Sigmoid colon (tissue), 7 donors: ENCODE measurements around the gene TNFRSF9. TPM values are rescaled to one million over a fixed set of nuclear protein-coding genes. Genes with fewer than 3 reads are reported as not detected.

Experiments used
- DNase-seq: peaks from one replicate; pipeline ENCODE4 v3.0.0-alpha.2; 2019
- H3K27ac ChIP-seq, 4 donors: fragments of 200-600 bp; sonication (generic); one replicate each; pipeline ENCODE4 v1.5.1; 2016 to 2019; ENCODE audit warnings: mild to moderate bottlenecking in 1 of 4
- H3K27me3 ChIP-seq, 3 donors: fragments of 200-600 bp; sonication (generic); one replicate each; pipeline ENCODE4 v1.5.1; 2019; ENCODE audit warnings: mild to moderate bottlenecking in 1 of 3
- H3K36me3 ChIP-seq, 4 donors: fragments of 200-600 bp; sonication (generic); one replicate each; pipeline ENCODE4 v1.5.1; 2016 to 2019
- H3K4me1 ChIP-seq, 4 donors: fragments of 200-600 bp; sonication (generic); one replicate each; pipeline ENCODE4 v1.5.1; 2017 to 2019
- H3K4me3 ChIP-seq, 4 donors: fragments of 200-600 bp; sonication (generic); one replicate each; pipeline ENCODE4 v1.5.1; 2017 to 2019; ENCODE audit warnings: mild to moderate bottlenecking in 2 of 4, moderate library complexity in 1 of 4
- H3K9me3 ChIP-seq, 4 donors: fragments of 200-600 bp in 3 of 4; sonication (generic) in 3 of 4; one replicate each; pipeline versions ENCODE4 v1.5.1 to v1.6.1; 2013 to 2019
- EP300 ChIP-seq, 4 donors: sonication (generic); formaldehyde crosslinking; IDR thresholded peaks; one replicate each; pipeline ENCODE4 v1.6.1; 2017; ENCODE audit warnings: antibody characterized with exemption in 4 of 4
- POLR2A ChIP-seq, 2 donors: fragments of 450-650 bp; IDR thresholded peaks; one replicate each; pipeline ENCODE4 v1.6.1; 2016; ENCODE audit warnings: antibody characterized with exemption in 2 of 2, mild to moderate bottlenecking in 2 of 2, moderate library complexity in 2 of 2
- POLR2AphosphoS5 ChIP-seq, 4 donors: sonication (generic); formaldehyde crosslinking; IDR thresholded peaks; one replicate each; pipeline ENCODE4 v1.6.1; 2017; ENCODE audit warnings: antibody characterized with exemption in 4 of 4
- WGBS, 2 donors: extraction: QIAGEN DNeasy Blood & Tissue Kit; methylation state at CpG; one replicate each; pipeline ENCODE4 v1.1.7; 2013; 5-methylcytosine and 5-hydroxymethylcytosine counted together
- intact Hi-C: fragments of 100-400 bp; cut with DNase I; formaldehyde crosslinking; loops from one replicate; pipeline ENCODE4 v1.15.1; 2023
- polyA plus RNA-seq, 3 donors: library from polyadenylated mRNA; stranded (reverse); fragments of 200-250 nt; gene quantifications; one replicate each; pipeline ENCODE4 v1.2.3, GENCODE V29; 2013
- total RNA-seq, 4 donors: library from RNA; depleted of rRNA; stranded (reverse); fragments of >200 nt; gene quantifications; one replicate each; pipeline ENCODE4 v1.1.0, GENCODE V29; 2016
- TF ChIP-seq, protein P1 (sequence below), 4 experiments: fragments of 450-650 bp in 3 of 4; fragments of 200-600 bp in 1 of 4; IDR thresholded peaks; one replicate each; pipeline ENCODE4 v1.5.1; 2016 to 2019; ENCODE audit warnings: antibody characterized with exemption in 4 of 4, mild to moderate bottlenecking in 3 of 4, moderate library complexity in 2 of 4
- donor health status: healthy with polysubstance abuse.
- donor health status: Bipolar disorder and iron deficiency.
- donor health status: healthy.

The TNFRSF9 gene
- total and polyA plus RNA-seq, 7 donors = 1.2 to 1.7 TPM; not detected in 5

DNA sequence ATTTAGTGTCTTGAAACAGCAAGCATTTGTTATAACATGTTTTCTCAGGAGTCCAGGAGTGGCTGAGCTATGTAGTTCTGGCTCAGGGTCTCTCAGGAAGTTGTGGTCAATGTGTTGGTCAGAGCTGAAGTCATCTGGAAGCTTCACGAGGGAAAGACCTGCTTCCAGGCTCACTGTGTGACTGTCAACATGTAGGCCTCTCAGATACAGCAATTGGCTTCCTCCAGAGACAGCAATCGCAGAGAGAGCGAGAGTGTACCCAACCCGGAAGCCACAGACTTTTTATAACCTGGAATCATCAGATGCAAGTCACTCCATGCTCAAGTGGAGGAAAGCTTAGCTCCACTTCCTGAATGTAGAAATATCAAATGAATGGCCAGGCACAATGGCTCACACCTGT is 40.9 kb downstream of the TNFRSF9 start:
- 69 to 70% methylated on average over 4 of the region's 4 CpGs for WGBS, 2 donors
- Histone ChIP-seq H3K4me1 (peaks cover 0 to 3% (median 0%) of the 10 kb centered on the region in 4 donors), H3K27me3 (no peaks in the 10 kb centered on the region), H3K9me3 (no peaks in the 10 kb centered on the region), H3K36me3 (no peaks in the 10 kb centered on the region), H3K27ac (no peak overlapping the region), H3K4me3 (no peak overlapping the region)
- TF ChIP-seq, protein P1, sequence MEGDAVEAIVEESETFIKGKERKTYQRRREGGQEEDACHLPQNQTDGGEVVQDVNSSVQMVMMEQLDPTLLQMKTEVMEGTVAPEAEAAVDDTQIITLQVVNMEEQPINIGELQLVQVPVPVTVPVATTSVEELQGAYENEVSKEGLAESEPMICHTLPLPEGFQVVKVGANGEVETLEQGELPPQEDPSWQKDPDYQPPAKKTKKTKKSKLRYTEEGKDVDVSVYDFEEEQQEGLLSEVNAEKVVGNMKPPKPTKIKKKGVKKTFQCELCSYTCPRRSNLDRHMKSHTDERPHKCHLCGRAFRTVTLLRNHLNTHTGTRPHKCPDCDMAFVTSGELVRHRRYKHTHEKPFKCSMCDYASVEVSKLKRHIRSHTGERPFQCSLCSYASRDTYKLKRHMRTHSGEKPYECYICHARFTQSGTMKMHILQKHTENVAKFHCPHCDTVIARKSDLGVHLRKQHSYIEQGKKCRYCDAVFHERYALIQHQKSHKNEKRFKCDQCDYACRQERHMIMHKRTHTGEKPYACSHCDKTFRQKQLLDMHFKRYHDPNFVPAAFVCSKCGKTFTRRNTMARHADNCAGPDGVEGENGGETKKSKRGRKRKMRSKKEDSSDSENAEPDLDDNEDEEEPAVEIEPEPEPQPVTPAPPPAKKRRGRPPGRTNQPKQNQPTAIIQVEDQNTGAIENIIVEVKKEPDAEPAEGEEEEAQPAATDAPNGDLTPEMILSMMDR (IDR thresholded peaks at IDR 0.05) = no peak
- TF ChIP-seq EP300 (IDR thresholded peaks at IDR 0.05) (no peak), POLR2AphosphoS5 (IDR thresholded peaks at IDR 0.05) (no peak), POLR2A (IDR thresholded peaks at IDR 0.05) (no peak)
- DNase-seq = no peak
- intact Hi-C loops = loop anchor here (5.0 kb wide), 1 partner anchor 147 kb away; no protein-coding TSS in a partner anchor

DNA sequence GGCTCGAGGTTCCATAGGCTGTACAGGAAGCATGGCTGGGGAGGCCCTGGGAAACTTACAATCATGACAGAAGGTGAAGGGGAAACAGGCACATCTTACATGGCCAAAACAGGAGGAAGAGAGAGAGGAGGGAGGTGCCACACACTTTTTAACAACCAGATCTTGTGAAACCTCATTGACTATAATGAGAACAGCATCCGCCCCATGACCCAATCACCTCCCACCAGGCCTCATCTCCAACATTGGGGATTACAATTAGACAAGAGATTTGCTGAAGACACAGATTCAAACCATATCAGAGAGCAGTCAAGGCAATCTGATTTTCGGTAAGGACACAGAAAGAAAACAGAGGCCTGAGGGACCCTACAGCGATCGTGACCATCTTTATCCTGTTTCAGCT is 41.7 kb downstream of the TNFRSF9 start:
- no peaks in the 10 kb centered on the region for H3K9me3 ChIP-seq
- H3K4me3 ChIP-seq = no peak overlapping the region
- TF ChIP-seq POLR2A (IDR thresholded peaks at IDR 0.05) (no peak), EP300 (IDR thresholded peaks at IDR 0.05) (no peak), POLR2AphosphoS5 (IDR thresholded peaks at IDR 0.05) (no peak)
- TF ChIP-seq, protein P1 (IDR thresholded peaks at IDR 0.05) = no peak
- no peak overlapping the region for H3K27ac ChIP-seq
- intact Hi-C loops = no loop called here
- no peaks in the 10 kb centered on the region for H3K27me3 ChIP-seq
- 88 to 92% methylated on average over 5 of the region's 5 CpGs for WGBS, 2 donors
- H3K4me1 ChIP-seq = peaks cover 0 to 3% (median 0%) of the 10 kb centered on the region in 4 donors
- no peak for DNase-seq
- H3K36me3 ChIP-seq = no peaks in the 10 kb centered on the region

DNA sequence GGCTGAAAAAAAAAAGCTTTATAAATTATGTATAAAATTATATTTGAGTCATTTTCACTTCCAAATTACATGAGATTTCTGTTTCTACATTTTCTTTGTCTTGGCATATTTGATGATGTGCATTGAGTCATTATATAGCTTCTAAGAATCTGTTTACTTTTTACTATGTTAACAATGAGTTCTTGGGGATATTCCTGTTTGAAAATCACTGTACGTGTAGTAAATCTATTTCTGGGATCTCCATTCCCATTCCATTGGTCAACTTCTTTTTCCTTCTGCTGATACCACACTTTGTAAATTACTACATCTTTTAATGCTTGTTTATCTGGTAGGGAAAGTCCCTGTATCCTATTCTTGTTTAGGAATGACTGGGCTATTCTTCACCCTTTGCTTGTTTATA is 43.6 kb downstream of the TNFRSF9 start:
- no peaks in the 10 kb centered on the region for H3K27me3 ChIP-seq
- no peak overlapping the region for H3K27ac ChIP-seq
- no peaks in the 10 kb centered on the region for H3K4me1 ChIP-seq
- intact Hi-C loops = no loop called here
- 13 to 55% methylated on average over 1 of the region's 1 CpG for WGBS, 2 donors
- no peak overlapping the region for H3K4me3 ChIP-seq
- H3K9me3 ChIP-seq = no peaks in the 10 kb centered on the region
- DNase-seq = no peak
- no peaks in the 10 kb centered on the region for H3K36me3 ChIP-seq
- TF ChIP-seq POLR2AphosphoS5 (IDR thresholded peaks at IDR 0.05) (no peak), POLR2A (IDR thresholded peaks at IDR 0.05) (no peak), EP300 (IDR thresholded peaks at IDR 0.05) (no peak)
- TF ChIP-seq, protein P1 (IDR thresholded peaks at IDR 0.05) = no peak

DNA sequence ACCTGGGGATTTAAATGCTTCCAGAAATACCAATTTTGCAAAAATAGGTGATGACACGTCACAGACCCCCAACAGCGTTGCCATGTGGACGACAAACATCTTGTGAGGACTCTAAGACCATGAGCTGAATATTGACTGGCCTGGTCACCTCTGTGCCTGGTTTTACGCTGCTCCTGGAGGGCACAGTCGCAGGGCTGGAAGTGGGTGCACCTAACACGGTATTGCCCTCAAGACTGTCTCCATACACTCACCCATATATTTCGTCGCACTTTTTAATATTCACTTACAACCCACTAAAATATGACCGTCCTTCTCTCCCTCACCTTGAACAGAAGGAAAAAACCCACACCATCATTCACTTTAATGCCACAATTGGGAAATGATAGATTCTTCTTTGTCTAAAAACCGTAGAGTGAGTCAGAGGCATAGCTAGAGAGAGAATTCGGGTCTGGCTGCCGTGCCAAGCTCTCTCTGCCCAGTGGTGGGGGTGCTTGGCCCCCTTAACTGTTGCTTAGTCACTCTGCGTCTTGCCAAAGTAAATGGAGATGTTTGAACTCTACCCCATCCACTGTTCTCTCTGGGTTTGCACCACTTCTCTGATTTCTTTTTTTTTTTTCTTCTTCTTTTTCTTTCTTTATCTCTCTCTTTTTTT is 47.0 kb downstream of the TNFRSF9 start:
- peak; percentile 28 for DNase-seq
- intact Hi-C loops = no loop called here
- Histone ChIP-seq H3K4me3 (no peak overlapping the region), H3K27ac (no peak overlapping the region), H3K9me3 (no peaks in the 10 kb centered on the region), H3K27me3 (peaks cover 0 to 14% (median 0%) of the 10 kb centered on the region in 3 donors), H3K36me3 (no peaks in the 10 kb centered on the region), H3K4me1 (no peaks in the 10 kb centered on the region)
- no peak for TF ChIP-seq POLR2AphosphoS5 (IDR thresholded peaks at IDR 0.05)
- no peak for TF ChIP-seq EP300 (IDR thresholded peaks at IDR 0.05)
- TF ChIP-seq, protein P1 (IDR thresholded peaks at IDR 0.05) = no peak
- TF ChIP-seq POLR2A (IDR thresholded peaks at IDR 0.05) = no peak
- WGBS, 2 donors = 85 to 92% methylated on average over 13 of the region's 13 CpGs

DNA sequence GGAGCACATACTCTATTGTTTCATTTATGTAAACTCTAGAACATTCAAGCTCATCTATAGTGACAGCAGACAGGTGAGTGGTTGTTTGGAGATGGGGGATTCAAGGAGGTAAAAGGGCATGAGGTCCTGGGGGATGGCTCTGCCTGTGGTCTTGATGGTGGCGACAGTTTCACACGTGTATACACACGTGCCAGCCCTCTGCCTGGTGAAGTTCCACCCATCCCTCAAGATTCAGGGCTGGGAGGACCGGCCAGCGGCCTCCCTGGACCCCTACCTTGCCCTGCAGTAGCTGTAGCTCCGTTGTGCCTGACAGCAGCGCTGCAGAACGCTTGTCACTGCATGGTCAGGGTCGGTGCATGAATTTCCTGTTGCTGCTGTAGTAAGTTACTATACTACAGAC is 48.8 kb downstream of the TNFRSF9 start:
- DNase-seq = no peak
- Histone ChIP-seq H3K4me1 (no peaks in the 10 kb centered on the region), H3K27ac (no peak overlapping the region), H3K27me3 (peaks cover 0 to 28% (median 6%) of the 10 kb centered on the region in 3 donors), H3K9me3 (no peaks in the 10 kb centered on the region), H3K4me3 (no peak overlapping the region), H3K36me3 (no peaks in the 10 kb centered on the region)
- intact Hi-C loops = no loop called here
- no peak for TF ChIP-seq POLR2AphosphoS5 (IDR thresholded peaks at IDR 0.05)
- TF ChIP-seq EP300 (IDR thresholded peaks at IDR 0.05) = no peak
- no peak for TF ChIP-seq POLR2A (IDR thresholded peaks at IDR 0.05)
- TF ChIP-seq, protein P1 (IDR thresholded peaks at IDR 0.05) = no peak
- WGBS, 2 donors = 62 to 71% methylated on average over 9 of the region's 9 CpGs
